ENCODE measurements around the gene TRAM2. TPM values are rescaled to one million over a fixed set of nuclear protein-coding genes. Genes with fewer than 3 reads are reported as not detected.

The TRAM2 gene
- total RNA-seq, 2 donors from 2014 or later = 16.9 to 20.5 TPM

DNA sequence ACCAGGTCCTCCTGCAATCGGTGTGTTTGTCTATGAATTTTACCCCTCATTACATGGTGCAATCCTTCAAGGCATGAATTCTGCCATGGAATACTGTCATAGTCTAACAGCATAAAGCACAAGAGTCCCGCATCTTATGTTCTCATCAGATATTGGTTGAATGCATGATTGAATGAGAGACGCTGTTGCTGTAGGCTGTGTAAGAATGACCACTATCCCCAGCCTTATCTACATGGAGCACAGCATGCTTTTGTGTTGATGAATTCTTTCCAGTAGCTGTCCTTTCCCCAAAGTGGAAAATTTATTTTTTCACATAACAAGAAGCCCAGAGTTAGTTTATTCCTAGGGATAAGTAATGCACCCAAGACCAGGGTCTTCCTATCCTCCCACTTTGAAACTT is 5.6 kb upstream of the TRAM2 start:
- peaks cover 11% of the 10 kb centered on the region for H3K36me3 Mint-ChIP-seq (ENCODE audit: low read depth)
- H3K27ac ChIP-seq (ENCODE audit: low read depth, low read length) = no peak overlapping the region
- no peak overlapping the region for H3K27ac Mint-ChIP-seq
- no peaks in the 10 kb centered on the region for H3K4me1 ChIP-seq (ENCODE audit: control insufficient read depth, insufficient read depth, low read length)
- peaks cover 4% of the 10 kb centered on the region for H3K36me3 ChIP-seq (ENCODE audit: control insufficient read depth, insufficient read depth, low read length)
- peaks cover 19% of the 10 kb centered on the region for H3K9me3 ChIP-seq (ENCODE audit: control insufficient read depth, low read length)
- TF ChIP-seq, protein P1, sequence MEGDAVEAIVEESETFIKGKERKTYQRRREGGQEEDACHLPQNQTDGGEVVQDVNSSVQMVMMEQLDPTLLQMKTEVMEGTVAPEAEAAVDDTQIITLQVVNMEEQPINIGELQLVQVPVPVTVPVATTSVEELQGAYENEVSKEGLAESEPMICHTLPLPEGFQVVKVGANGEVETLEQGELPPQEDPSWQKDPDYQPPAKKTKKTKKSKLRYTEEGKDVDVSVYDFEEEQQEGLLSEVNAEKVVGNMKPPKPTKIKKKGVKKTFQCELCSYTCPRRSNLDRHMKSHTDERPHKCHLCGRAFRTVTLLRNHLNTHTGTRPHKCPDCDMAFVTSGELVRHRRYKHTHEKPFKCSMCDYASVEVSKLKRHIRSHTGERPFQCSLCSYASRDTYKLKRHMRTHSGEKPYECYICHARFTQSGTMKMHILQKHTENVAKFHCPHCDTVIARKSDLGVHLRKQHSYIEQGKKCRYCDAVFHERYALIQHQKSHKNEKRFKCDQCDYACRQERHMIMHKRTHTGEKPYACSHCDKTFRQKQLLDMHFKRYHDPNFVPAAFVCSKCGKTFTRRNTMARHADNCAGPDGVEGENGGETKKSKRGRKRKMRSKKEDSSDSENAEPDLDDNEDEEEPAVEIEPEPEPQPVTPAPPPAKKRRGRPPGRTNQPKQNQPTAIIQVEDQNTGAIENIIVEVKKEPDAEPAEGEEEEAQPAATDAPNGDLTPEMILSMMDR (conservative IDR thresholded peaks at IDR 0.05) = no peak
- no peak for DNase-seq
- no peak overlapping the region for H3K4me3 ChIP-seq (ENCODE audit: low read length)
- no peaks in the 10 kb centered on the region for H3K27me3 Mint-ChIP-seq (ENCODE audit: insufficient read depth)
- no peaks in the 10 kb centered on the region for H3K27me3 ChIP-seq (ENCODE audit: control insufficient read depth, insufficient read depth, low read length, poor library complexity, severe bottlenecking)
- H3K9me3 Mint-ChIP-seq = peaks cover 1% of the 10 kb centered on the region
- no peak overlapping the region for H3K9ac ChIP-seq (ENCODE audit: extremely low read depth, low read length, poor library complexity, severe bottlenecking)
- no peak overlapping the region for H3K4me3 Mint-ChIP-seq
- H3K4me1 Mint-ChIP-seq = peaks cover 7% of the 10 kb centered on the region
- WGBS, 2 experiments (ENCODE audit: insufficient coverage in 1 of 2, insufficient read length in 1 of 2) = 86 to 90% methylated on average over 1 to 3 of the region's 3 CpGs

DNA sequence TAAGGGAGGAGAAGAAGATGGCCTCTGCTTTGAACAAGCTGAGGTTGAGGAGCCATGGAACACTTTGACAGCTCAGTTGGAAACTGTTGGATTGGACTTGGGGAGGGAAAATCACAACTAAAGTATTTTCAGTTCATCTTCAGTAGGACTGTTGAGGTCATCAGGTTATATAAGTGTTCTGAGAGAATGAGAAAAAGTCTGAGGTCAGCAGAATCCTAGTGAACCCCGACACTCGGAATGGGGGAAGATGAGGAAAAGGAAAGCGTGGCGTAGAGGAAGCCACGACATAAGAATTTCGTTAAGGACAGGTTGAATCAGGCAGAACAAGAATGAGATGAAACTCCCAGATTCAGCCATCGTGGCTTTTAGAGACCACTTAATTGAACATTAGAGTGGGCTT is 4.0 kb upstream of the TRAM2 start:
- Histone ChIP-seq H3K4me1 (ENCODE audit: control insufficient read depth, insufficient read depth, low read length) (no peaks in the 10 kb centered on the region), H3K27me3 (ENCODE audit: control insufficient read depth, insufficient read depth, low read length, poor library complexity, severe bottlenecking) (no peaks in the 10 kb centered on the region), H3K9me3 (ENCODE audit: control insufficient read depth, low read length) (peaks cover 19% of the 10 kb centered on the region), H3K36me3 (ENCODE audit: control insufficient read depth, insufficient read depth, low read length) (peaks cover 4% of the 10 kb centered on the region), H3K4me3 (ENCODE audit: low read length) (no peak overlapping the region), H3K9ac (ENCODE audit: extremely low read depth, low read length, poor library complexity, severe bottlenecking) (no peak overlapping the region), H3K27ac (ENCODE audit: low read depth, low read length) (no peak overlapping the region)
- WGBS, 2 experiments (ENCODE audit: insufficient coverage in 1 of 2, insufficient read length in 1 of 2) = 94 to 96% methylated on average over 7 of the region's 7 CpGs
- Mint-ChIP-seq H3K27ac (no peak overlapping the region), H3K9me3 (peaks cover 1% of the 10 kb centered on the region), H3K27me3 (ENCODE audit: insufficient read depth) (no peaks in the 10 kb centered on the region), H3K4me1 (peaks cover 9% of the 10 kb centered on the region), H3K4me3 (no peak overlapping the region), H3K36me3 (ENCODE audit: low read depth) (peaks cover 11% of the 10 kb centered on the region)
- TF ChIP-seq, protein P1 (conservative IDR thresholded peaks at IDR 0.05) = no peak
- no peak for DNase-seq

DNA sequence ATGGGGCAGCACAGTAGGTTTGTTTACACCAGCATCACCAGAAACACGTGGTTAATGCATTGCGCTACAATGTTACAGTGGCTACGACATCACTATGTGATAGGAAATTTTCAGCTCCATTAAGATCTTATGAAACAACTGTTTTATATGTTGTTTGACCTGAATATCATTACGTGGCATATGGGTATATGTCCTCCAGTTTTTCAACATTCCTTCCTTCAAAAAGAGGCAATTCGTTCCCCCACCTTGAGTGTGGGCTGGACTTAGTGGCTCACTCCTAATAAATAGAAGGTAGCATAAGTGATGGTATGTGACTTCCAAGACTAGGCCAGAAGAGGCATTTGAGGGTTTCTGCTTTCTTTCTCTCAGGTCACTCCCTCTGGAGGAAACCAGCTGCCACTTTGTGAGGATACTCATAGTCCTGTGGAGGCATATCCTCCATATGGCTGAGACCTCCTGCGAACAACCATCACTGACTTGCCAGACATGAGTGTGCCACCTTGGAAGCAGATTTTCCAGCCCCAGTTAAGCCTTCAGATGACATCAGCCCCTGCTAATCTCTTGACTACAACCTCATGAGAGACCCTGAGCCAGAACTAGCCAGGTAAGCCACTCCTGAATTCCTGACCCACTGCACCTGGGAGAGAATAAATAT is 2.3 kb upstream of the TRAM2 start:
- H3K36me3 Mint-ChIP-seq (ENCODE audit: low read depth) = peaks cover 11% of the 10 kb centered on the region
- TF ChIP-seq, protein P1 (conservative IDR thresholded peaks at IDR 0.05) = no peak
- no peak overlapping the region for H3K27ac Mint-ChIP-seq
- Histone ChIP-seq H3K9ac (ENCODE audit: extremely low read depth, low read length, poor library complexity, severe bottlenecking) (no peak overlapping the region), H3K4me3 (ENCODE audit: low read length) (no peak overlapping the region), H3K4me1 (ENCODE audit: control insufficient read depth, insufficient read depth, low read length) (no peaks in the 10 kb centered on the region), H3K27me3 (ENCODE audit: control insufficient read depth, insufficient read depth, low read length, poor library complexity, severe bottlenecking) (no peaks in the 10 kb centered on the region), H3K9me3 (ENCODE audit: control insufficient read depth, low read length) (peaks cover 19% of the 10 kb centered on the region), H3K36me3 (ENCODE audit: control insufficient read depth, insufficient read depth, low read length) (peaks cover 4% of the 10 kb centered on the region), H3K27ac (ENCODE audit: low read depth, low read length) (no peak overlapping the region)
- no peak for DNase-seq
- peaks cover 27% of the 10 kb centered on the region for H3K4me1 Mint-ChIP-seq
- peaks cover 1% of the 10 kb centered on the region for H3K9me3 Mint-ChIP-seq
- WGBS, 2 experiments (ENCODE audit: insufficient coverage in 1 of 2, insufficient read length in 1 of 2) = 96% methylated on average over 6 of the region's 6 CpGs; no CpG with 5 or more reads in 1 of the 2 experiments
- H3K4me3 Mint-ChIP-seq = no peak overlapping the region
- H3K27me3 Mint-ChIP-seq (ENCODE audit: insufficient read depth) = no peaks in the 10 kb centered on the region
